Osteoblast (primary cell): Measurements from ENCODE around the gene MAP4K2. TPM values are rescaled to one million over a fixed set of nuclear protein-coding genes. Genes with fewer than 3 reads are reported as not detected.

ENCODE experiments used
- DNase-seq: peaks from one replicate; pipeline ENCODE4 v3.0.0; 2011; ENCODE audit warnings: low spot score, mixed read lengths; ENCODE audit not compliant: insufficient read length; ENCODE audit errors: missing footprints
- H2AFZ ChIP-seq: 2 replicates; pipeline ENCODE4 v1.6.0; 2011; ENCODE audit warnings: mild to moderate bottlenecking, low read length
- H3K27ac ChIP-seq: 2 replicates; pipeline ENCODE4 v1.5.1; 2011; ENCODE audit warnings: mild to moderate bottlenecking, low read depth, low read length, moderate library complexity
- H3K27me3 ChIP-seq: 2 replicates; pipeline ENCODE4 v1.6.0; 2012; ENCODE audit warnings: mild to moderate bottlenecking, control low read depth, inconsistent platforms, low read length, moderate library complexity; ENCODE audit not compliant: insufficient read depth
- H3K36me3 ChIP-seq: 2 replicates; pipeline ENCODE4 v1.5.1; 2011; ENCODE audit warnings: mild to moderate bottlenecking, low read length, control low read depth, moderate library complexity; ENCODE audit not compliant: insufficient read depth
- H3K4me1 ChIP-seq: 2 replicates; pipeline ENCODE4 v1.5.1; 2011; ENCODE audit warnings: mild to moderate bottlenecking, low read length, control low read depth, moderate library complexity; ENCODE audit not compliant: insufficient read depth
- H3K4me2 ChIP-seq: 2 replicates; pipeline ENCODE4 v1.6.0; 2011; ENCODE audit warnings: mild to moderate bottlenecking, low read length; ENCODE audit not compliant: insufficient read depth
- H3K4me3 ChIP-seq: fragments of 200-600 bp; sonication (generic); 3 replicates; pipeline ENCODE4 v1.5.1; 2012; ENCODE audit warnings: mild to moderate bottlenecking, low read length, inconsistent platforms; ENCODE audit not compliant: insufficient read depth
- H3K79me2 ChIP-seq: 2 replicates; pipeline ENCODE4 v1.6.0; 2012; ENCODE audit warnings: mild to moderate bottlenecking, low read length, control low read depth, inconsistent platforms; ENCODE audit not compliant: insufficient read depth
- H3K9me3 ChIP-seq: 2 replicates; pipeline ENCODE4 v1.5.1; 2011; ENCODE audit warnings: low read depth, low read length, control low read depth
- H4K20me1 ChIP-seq: 2 replicates; pipeline ENCODE4 v1.6.0; 2012; ENCODE audit warnings: mild to moderate bottlenecking, low read length, control low read depth; ENCODE audit not compliant: insufficient read depth
- CTCF ChIP-seq: IDR thresholded peaks from 2 replicates; pipeline ENCODE4 v1.5.1; 2011; ENCODE audit warnings: mild to moderate bottlenecking, low read depth, low read length, moderate library complexity; ENCODE audit errors: extremely low read depth
- total RNA-seq: library from RNA; depleted of rRNA; stranded (reverse); fragments of >200 nt; gene quantifications from 2 replicates; pipeline ENCODE4 v1.2.3, GENCODE V29; 2012

MAP4K2 gene
- total RNA-seq, 1 donor, result 9.8 TPM

GRCh38 chr11:64776425-64776824, 26.6 kb downstream of the MAP4K2 start:
- Histone ChIP-seq H3K4me1 (peaks cover 17% of the 10 kb centered on the region), H3K9me3 (no peaks in the 10 kb centered on the region), H3K79me2 (peaks cover 61% of the 10 kb centered on the region), H4K20me1 (peaks cover 57% of the 10 kb centered on the region), H3K4me3 (peak overlapping the region; percentile 79), H3K27ac (no peak overlapping the region), H2AFZ (no peak overlapping the region), H3K27me3 (no peaks in the 10 kb centered on the region), H3K4me2 (peak overlapping the region; percentile 92), H3K36me3 (peaks cover 55% of the 10 kb centered on the region)
- DNase-seq, result peak; percentile 29
- TF ChIP-seq CTCF, result no peak

- no peak for TF ChIP-seq CTCF
- Histone ChIP-seq H3K27me3 (no peaks in the 10 kb centered on the region), H3K79me2 (peaks cover 79% of the 10 kb centered on the region), H3K27ac (no peak overlapping the region), H3K36me3 (peaks cover 78% of the 10 kb centered on the region), H3K4me2 (no peak overlapping the region), H2AFZ (no peak overlapping the region), H3K4me3 (no peak overlapping the region), H3K9me3 (no peaks in the 10 kb centered on the region), H4K20me1 (peaks cover 78% of the 10 kb centered on the region), H3K4me1 (peaks cover 12% of the 10 kb centered on the region)
- no peak for DNase-seq
Measured at GRCh38 chr11:64774144-64774543, 28.9 kb downstream of the MAP4K2 start.

- H3K36me3 ChIP-seq, result peaks cover 95% of the 10 kb centered on the region
- H2AFZ ChIP-seq, result no peak overlapping the region
- H3K4me3 ChIP-seq, result no peak overlapping the region
- no peaks in the 10 kb centered on the region for H3K27me3 ChIP-seq
- H4K20me1 ChIP-seq, result peaks cover 82% of the 10 kb centered on the region
- H3K9me3 ChIP-seq, result no peaks in the 10 kb centered on the region
- H3K4me2 ChIP-seq, result no peak overlapping the region
- H3K4me1 ChIP-seq, result peaks cover 12% of the 10 kb centered on the region
- peak; percentile 11 for DNase-seq
- no peak for TF ChIP-seq CTCF
- H3K79me2 ChIP-seq, result peaks cover 90% of the 10 kb centered on the region
- H3K27ac ChIP-seq, result no peak overlapping the region
Measured at GRCh38 chr11:64772303-64773018, 30.6 kb downstream of the MAP4K2 start.

GRCh38 chr11:64771861-64772260, 31.2 kb downstream of the MAP4K2 start:
- H3K4me2 ChIP-seq, result no peak overlapping the region
- peaks cover 100% of the 10 kb centered on the region for H3K36me3 ChIP-seq
- DNase-seq, result no peak
- peaks cover 90% of the 10 kb centered on the region for H3K79me2 ChIP-seq
- H3K27ac ChIP-seq, result no peak overlapping the region
- H3K27me3 ChIP-seq, result no peaks in the 10 kb centered on the region
- no peak for TF ChIP-seq CTCF
- H4K20me1 ChIP-seq, result peaks cover 82% of the 10 kb centered on the region
- peaks cover 9% of the 10 kb centered on the region for H3K4me1 ChIP-seq
- no peak overlapping the region for H3K4me3 ChIP-seq
- H3K9me3 ChIP-seq, result no peaks in the 10 kb centered on the region
- H2AFZ ChIP-seq, result no peak overlapping the region
